TTC549 (cell line): ENCODE results near the gene ZNF655.
"Not testable (repeated sequence)": the region's sequence is repeated elsewhere in the genome, so short reads cannot be mapped to it uniquely, and the experiment has no call there.

Experiments
- FAIRE-seq: peaks from 2 replicates; lab custom pipeline; 2012; peaks lifted over from hg19 to GRCh38; lab: Jason Lieb, UNC

ZNF655 gene

DNA sequence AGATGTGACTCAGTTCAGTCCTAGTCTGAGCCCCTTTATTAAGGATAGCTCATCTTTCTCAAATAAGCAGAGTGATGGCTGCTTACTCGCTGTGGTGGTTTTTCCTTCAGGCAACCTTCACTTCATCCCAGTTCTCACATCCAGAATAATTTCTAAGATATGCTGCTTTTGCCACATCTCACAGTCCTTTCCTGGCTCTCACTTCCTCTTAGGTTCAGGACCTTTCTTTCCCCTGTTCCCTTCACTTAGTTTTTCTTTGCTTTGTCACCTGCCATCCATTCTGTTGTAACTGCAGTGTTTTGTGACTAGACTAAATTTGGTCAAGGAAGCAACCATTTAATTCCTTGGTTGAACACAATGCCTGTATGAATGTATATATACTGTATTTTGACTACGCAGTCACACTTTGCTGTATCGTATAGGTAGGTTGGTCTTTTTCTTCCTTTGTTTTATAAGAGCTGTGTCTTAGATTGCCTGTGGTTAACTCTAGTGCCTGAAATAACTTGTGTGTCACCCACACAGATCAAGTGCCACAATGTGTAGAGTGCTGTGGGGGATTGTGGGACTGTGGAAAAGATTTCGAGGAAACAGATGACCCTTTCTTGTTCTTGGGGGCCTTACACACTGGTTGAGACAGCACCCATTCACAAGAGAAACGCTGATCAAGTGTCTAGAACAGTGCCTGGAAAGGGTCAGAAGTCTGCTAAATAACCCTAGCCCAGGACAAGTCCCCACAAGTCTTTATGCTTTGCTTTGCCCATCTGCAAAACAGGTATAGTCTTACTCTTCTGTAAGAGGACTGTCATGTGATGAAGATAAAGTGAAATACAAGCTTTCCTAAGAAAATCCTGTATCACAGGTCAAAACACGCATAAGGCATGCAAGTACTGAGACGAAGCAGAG is 2.6 kb downstream of the ZNF655 start:
- FAIRE-seq = no peak

DNA sequence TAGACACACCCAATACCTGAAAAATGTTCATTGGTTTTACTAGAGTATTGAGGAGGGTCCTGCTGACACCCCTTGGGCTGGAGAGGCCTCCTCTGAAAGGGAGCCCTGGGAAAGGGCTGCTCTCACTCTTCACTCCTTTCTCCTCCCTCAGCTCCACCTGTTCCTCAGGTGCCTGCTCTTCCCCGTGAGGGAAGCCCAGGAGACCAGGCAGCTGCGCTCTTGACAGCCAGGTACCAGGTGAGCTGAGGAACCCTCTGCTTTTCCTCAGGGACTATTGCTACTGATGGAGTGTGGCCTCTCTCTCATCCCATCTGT is 3.3 kb downstream of the ZNF655 start:
- no peak for FAIRE-seq

DNA sequence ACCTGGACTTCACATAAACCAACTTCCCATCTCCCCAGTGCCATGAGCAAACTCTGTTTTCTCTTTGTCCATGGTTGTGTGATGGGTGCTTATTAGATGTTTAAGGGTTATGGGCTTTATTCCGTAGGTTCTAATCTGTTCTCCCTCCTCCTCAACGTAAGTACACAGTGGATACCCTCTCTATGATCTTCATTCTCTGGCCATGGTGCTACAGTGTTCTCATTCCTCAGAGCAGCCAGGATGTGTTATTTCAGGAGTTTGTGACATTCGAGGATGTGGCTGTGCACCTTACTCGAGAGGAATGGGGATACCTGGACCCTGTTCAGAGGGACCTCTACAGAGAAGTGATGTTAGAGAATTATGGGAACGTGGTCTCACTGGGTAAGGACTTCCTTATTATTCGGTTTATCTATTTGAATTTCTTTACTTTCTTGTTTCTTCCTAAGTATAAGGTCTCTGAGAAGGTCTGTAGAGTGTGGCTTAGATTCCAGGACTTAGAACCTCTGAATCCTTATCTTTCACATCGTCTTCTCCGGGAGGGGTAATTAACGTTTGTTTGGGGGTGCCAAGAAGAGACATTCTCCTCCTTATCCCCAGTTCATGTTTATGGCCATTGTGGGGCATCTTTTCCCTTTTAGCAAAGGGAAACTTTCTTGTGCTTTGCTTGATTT is 3.8 kb downstream of the ZNF655 start:
- no peak for FAIRE-seq

DNA sequence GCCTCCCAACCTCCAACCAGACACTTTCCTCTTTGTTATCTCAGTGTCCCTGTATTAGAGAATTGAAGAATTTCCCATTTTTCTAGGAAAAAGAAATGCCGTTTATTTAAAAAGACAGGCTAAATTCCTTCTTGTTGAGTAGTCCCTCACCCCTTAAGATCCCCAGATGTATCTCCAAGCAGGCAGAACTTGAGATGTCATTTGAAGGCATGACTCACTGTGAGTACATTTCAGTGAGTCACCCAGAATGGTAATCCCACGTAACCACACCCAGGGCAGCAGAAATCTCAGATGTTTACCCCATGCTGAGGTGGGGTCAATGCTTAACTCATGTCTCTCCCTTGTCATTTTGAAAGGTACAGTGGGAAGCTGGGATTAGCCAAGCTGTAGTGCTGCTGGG is 4.4 kb downstream of the ZNF655 start:
- no peak for FAIRE-seq

DNA sequence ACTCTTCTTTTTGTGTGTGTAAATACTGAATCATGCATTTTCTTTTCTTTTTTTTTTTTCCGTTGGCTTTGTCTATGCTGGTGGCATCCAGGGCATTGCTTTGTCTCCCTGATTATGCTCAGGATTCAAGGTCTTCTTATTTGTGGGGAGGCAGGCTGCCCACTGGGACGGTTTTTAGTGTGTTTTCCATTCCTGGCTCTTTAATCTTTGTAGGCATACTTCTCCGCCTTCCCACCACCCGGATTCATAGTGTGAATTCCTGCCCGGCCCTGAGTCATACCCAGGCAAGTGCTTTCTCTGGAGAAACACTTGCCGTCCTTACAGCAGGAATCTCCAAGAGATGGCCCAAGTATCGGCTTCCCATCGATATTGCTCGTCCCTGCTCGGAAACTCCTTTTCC is 5.2 kb downstream of the ZNF655 start:
- no peak for FAIRE-seq

DNA sequence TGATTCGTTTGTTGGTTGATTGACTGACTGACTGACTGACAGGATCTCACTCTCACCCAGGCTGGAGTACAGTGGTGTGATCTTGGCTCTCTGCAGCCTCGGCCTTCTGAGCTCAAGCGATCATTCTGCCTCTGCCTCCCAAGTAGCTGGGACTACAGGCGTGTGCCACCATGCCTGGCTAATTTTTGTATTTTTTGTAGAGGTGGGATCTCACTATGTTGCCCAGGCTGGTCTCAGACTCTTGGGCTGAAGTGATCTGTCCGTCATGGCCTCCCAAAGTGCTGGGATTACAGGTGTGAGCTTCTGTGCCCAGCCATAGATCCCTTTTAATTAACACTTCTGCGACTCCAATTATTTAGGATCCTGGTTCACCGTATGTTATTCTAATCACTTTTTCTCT is 10.3 kb downstream of the ZNF655 start:
- not testable (repeated sequence) for FAIRE-seq

DNA sequence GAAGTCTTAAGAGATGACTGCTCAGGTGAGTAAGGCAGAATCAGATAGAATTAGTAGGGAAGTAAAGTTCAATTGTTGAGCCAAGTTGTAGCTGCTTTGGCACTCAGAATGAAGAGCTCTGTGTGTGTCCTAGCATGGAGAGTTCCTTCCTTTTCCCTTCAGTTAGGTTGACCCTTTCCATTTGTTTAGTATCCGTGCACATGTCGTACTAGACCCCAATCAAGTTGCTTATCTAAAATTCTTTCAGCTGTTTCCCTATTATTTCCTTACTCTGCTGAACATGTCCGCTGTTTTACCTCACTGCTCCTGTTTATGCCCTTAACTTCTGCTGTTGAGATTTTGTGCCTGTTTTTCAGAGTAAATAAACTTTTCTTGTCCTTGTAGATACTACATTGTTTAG is 13.3 kb downstream of the ZNF655 start:
- FAIRE-seq = no peak

DNA sequence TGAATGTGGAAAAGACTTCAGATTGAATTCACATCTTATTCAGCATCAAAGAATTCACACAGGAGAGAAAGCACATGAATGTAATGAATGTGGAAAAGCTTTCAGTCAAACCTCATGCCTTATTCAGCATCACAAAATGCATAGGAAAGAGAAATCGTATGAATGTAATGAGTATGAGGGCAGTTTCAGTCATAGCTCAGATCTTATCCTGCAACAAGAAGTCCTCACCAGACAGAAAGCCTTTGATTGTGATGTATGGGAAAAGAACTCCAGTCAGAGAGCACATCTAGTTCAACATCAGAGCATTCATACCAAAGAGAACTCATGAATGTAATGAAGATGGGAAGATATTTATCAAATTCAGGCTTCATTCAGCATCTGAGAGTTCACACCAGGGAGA is 14.8 kb downstream of the ZNF655 start:
- no peak for FAIRE-seq

DNA sequence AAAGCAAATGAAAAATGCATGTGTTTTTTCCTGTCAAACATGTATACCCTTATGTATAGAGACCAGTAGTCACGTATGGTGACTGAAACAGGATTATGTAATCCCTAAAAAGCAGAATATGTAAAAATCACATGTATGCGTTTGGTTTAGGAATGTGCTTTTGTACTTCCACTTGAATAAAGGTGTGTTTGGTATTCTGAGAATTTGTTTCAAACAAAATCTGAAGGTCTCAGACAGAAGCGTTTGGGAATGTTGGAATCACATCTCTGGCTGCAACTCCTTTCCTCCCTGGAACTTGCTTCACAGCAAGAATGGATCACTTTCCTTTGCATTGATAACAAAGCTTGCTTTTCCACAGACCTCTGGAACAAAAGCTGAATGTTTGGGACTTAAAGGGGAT is 17.8 kb downstream of the ZNF655 start:
- FAIRE-seq = no peak

DNA sequence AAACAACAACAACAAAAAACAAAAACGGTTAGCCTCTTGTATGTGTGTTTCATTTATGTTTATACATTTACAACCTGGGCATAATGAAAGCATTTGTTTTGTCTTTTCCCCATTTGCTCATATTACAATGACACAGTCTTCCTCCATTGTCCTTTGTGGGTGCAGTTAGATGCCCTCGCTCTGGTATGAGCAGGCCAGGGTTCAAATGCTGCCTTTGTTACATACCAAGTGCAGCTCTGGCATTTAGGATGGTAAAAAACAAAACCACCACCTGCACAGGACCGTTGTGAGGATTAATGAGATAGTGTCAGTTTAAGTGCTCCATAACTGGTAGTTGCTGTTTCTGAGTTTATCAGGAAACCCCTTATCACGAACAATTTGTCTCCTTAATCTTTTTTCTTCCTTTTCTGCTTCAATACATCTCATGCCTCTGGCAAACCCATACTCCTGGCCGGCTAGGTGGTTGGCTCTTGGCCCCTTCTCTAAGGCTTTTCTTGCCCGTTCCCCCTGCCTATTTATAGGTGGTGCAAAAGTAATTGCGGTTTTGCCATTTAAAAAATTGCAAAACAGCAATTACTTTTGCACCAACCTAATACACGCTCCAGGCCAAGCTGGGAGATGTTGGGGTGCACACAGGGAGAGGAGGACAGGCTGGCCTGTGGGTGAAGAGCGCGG is 21.0 kb downstream of the ZNF655 start:
- FAIRE-seq = no peak

DNA sequence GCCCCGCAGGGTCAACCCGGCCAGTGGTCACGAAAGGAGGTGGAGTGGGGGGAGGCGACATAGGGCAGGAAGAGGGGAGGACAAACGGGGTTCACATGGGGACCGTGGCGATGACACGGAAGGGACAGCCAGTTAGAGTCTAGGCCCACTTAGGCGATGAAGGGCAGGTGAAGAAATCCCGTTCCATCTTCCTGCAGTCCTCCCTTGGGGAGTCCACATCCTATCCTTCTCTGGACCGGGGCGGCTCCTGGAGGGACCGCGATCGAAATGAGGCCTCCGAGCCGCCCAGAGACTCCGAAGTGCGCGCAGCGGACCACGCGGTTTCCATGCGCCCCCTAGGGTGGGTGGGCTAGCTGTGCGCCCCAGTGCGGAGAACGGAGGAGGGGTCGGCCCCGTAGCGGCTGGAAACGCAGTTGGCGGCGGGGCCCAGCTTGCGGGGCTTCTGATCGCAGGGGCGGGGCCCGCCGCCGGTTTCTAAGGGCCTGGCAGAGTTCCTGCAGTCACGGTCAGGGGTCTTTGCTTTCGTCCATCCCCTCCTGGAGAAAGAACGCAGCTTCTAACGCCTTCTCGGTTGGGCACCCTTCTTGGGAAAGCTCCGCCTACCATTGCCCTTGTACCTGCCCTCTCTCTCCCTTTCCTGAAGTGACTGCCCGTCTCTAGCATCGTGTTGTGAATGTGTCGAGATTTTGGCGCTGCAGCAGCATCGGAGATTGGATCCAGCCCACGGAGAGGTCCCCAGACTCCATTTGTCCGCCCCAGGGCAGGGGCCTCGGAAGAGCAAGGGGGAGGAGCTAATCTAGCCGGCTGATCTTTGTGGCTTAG is 21.7 kb downstream of the ZNF655 start:
- FAIRE-seq = no peak

DNA sequence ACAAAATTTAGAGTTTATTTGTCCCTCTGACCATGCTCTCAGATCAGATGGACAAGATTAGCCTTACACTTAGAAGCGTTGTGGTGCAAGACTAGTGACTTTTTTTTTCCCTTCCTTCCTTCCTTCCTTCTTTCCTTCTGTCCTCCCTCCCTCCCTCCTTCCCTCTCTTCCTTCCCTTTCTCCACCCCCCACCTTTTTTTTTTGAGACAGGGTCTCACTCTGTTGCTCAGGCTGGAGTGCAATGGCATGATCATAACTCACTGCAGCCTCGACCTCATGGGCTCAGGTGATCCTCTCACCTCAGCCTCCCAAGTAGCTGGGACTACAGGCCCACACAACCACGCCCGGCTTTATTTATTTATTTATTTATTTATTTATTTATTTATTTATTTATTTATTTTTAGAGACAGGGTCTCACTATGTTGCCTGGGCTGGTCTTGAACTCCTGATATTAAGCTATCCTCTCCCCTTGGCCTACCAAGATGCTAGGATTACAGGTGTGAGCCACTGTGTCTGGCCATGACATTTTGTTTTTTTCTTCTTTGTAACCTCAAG is 22.4 kb downstream of the ZNF655 start:
- FAIRE-seq = not testable (repeated sequence)

DNA sequence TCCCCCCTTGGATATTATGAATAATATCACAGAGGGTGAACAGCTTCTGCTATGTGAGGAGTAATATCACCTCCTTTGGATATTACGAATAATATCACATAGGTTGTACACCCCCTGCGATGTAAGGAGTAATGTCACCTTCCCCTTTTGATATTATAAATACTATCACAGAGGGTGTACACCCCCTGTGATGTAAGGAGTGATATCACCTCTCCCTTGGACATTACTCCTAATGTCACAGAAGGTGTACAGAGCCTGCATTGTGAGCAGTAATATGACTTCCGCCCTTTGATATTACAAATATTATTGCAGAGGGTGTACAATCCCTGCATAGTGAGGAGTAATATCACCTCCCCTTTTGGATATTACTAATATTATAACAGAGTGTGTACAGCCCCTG is 30.4 kb downstream of the ZNF655 start:
- FAIRE-seq = no peak

DNA sequence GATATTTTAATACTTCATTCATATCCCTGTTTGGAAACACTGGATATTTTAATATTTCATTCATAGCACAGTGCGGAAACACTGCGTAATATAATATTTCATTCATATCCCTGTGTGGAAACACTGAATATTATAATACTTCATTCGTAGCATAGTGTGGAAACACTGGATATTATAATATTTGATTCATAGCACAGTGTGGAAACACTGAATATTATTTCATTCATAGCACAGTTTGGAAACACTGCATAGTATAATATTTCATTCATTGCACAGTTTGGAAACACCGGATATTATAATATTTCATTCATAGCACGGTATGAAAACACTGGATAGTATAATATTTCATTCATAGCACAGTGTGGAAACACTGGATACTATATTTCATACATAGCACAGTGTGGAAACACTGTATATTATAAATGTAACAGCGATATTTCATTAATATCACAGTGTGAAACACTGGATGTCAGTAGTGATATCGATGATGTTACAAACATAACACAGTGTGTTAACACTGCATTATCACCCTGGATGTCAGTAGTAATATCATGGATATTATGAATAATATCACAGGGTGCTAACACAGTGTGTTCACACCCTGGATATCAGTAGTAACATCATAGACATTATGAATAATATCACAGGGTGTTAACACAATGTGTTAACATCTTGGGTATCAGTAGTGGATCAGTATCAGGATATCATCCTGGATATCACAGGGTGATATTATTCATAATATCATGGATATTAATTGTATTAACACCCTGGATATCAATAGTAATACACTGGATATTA is 36.7 kb downstream of the ZNF655 start:
- FAIRE-seq = no peak

DNA sequence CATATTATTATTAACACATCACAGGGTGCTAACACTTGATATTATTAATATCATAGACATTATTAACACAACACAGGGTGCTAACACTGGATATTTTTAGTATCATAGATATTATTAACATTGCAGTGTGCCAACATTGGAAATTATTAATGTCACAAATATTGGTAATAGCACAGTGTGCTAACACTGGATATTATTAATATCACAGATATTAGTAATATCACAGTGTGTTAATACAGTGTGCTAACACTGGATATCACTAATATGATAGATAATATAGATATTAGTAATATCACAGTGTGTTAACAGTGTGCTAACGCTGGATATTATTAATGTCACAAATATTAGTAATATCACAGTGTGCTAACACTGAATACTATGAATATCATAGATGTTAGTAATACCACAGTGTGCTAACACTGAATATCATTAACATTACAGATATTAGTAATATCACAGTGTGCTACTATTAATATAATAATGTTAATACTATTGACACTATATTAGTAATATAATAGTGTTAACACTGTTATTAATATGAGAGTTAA is 38.0 kb downstream of the ZNF655 start:
- no peak for FAIRE-seq

DNA sequence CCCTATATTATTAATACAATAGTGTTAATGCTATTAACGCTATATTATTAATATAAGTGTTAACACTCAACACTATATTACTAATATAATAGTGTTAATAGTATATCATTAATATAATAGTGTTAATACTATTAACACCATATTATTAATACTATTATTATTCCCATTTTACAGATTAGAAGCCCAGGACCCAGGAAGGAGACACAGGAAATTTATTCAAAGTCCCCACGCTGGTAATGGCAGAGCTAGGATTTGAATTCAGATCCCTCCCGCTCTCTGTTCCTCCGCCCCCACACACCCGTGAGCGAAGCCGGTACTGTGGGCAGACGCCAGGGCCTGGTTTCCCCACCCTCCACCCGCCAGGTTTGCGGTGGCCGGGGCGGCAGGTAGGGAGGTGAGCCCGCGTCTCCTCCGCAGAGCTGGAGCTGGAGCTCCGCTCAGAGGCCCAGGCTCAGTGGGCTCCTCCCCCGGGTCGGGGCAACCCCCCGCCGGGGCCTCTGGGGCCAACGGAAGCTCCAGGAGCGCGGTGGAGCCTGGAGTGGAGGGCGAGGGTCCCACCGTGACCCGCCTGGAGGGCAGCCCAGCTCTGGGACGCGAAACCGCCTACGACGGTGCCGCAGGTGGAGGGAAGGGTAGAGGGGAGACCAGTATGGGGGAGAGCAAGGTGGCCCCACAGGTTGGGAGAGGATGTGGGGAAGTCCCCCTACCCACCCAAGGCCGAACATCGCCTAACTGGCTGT is 39.5 kb downstream of the ZNF655 start, which contains the start of gene TMEM225B:
TMEM225B (plus strand) TSS at position 506 of the 740 bp plus-strand sequence. CDS start 6,122 bp downstream, outside the sequence.
- FAIRE-seq = no peak

DNA sequence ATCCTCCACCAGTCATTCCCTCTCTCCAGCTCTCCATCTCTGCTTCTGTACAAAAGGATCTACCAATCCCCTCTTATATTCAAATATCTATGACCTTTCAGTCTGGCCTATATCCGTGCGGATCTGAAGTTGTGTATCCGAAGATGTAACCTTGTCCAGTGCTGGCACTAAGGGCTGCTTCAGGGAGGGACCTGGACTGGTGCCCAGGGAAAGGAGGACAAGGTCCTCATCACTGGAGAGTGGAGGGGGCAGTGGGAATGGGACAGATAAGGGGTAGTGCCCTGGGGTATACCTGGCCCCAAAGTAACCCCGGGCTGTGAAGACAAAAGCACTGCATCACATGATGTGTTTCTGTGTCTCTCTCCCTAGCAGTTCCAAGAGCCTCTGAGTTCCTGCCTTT is 41.4 kb downstream of the ZNF655 start:
- FAIRE-seq = no peak

DNA sequence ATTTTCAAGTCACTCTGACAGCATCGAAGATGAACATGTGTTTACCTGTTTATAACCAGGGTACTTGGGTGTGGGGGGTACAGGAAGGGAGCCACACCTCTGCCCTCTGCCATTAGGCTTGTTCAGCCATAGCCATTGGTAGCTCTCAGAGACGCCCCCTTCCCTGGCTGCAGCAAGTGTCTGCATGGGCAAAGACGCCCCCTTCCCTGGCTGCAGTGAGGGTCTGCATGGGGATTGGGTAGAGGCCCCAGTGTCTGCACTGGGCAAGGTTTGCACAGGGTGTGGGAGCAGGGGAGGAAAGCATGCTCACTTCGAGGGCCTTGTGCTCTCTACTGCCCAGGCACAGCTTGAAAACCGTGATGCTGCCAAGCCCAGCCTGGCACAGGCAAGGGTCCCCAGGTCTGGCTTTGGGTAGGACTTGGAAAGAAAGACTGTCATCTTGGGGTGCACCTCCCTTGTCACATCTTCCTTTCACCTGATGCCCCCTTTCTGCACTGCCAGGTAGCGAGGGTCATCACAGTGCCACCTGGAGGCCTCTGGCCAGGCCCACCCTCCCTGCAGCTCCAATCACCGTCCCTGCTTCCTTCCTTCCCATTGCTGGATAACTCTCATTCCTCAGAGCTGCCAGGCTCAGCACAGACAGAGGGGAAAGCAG is 43.3 kb downstream of the ZNF655 start:
- FAIRE-seq = no peak

DNA sequence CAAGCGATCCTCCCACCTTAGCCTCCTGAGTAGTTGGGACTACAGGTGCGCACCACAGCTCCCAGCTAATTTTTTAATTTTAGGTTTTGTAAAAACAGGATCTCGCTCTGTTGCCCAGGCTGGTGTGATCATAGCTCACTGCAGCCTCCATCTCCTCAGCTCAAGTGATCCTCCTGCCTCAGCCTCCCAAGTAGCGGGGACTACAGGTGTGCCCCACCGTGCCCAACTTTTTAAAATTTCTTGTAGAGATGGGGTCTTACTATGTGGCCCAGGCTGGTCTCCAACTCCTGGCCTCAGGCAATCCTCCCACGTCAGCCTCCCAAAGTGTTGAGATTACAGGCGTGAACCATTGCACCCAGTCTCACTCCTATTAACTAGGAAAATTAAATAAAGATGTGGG is 47.1 kb downstream of the ZNF655 start:
- FAIRE-seq = no peak

DNA sequence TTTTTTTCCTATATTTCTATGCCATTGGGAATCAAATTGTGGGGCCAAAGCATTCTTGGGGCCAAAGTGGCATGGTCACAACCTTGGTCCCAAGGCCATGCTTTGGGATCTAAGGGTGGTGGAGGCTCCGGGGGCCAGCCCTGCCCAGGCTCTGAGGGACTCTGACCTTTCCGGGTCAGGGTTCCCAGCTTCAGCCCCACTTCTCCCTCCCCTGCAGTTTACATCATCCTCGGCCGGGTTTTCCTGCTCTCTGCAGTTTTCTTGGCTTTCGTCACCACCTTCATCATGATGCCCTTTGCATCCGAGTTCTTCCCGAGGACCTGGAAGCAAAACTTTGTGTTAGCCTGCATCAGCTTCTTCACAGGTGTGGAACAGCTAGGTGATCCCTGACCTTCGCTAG is 48.1 kb downstream of the ZNF655 start:
- no peak for FAIRE-seq
